HCT116 (cell line): Measurements from ENCODE around the gene EIF4E2. TPM values are rescaled to one million over a fixed set of nuclear protein-coding genes. Genes with fewer than 3 reads are reported as not detected.

Experiments used
- ATAC-seq: fragments of 200-7000 bp; cut with Tn5 transposase; 2 replicates; pipeline ENCODE4 v1.9.1; 2020; ENCODE audit warnings: mild to moderate bottlenecking, moderate library complexity
- BruUV-seq: library from RNA; stranded (reverse); fragments of 400-500 nt; replicated peaks from 2 replicates; lab custom pipeline; 2021; lab: Mats Ljungman, UMichigan
- CTCF ChIA-PET: fragments of 300-600 bp; sonication (Branson Sonifier 250); formaldehyde crosslinking; loops from one replicate; lab custom pipeline; 2021; ENCODE audit warnings: antibody characterized with exemption; lab: Charles Lee
- POLR2A ChIA-PET: fragments of 300-600, 350-600 bp; sonication (Branson Sonifier 250); formaldehyde crosslinking; loops from one replicate; lab custom pipeline; 2021; ENCODE audit warnings: antibody characterized with exemption; lab: Charles Lee
- RAD21 ChIA-PET, 2 experiments: fragments of 300-600 bp; sonication (Branson Sonifier 250); formaldehyde crosslinking; loops; one replicate each; lab custom pipeline; 2023; ENCODE audit warnings: low total read pairs in 2 of 2; ENCODE audit not compliant: uncharacterized antibody in 2 of 2, unreplicated experiment in 2 of 2, low non-redundant PET in 1 of 2; lab: Charles Lee
- DNase-seq: peaks from one replicate; pipeline ENCODE4 v3.0.0-alpha.2; 2010; ENCODE audit warnings: low read depth, low spot score
- H2AFZ ChIP-seq: fragments of 200-600 bp; shearing (Covaris generic), sonication (generic); 2 replicates; pipeline ENCODE4 v1.6.1; 2017; ENCODE audit warnings: low read depth, mixed run types, mixed read lengths, antibody characterized with exemption, low read length; ENCODE audit not compliant: poor library complexity, severe bottlenecking
- H3K27ac ChIP-seq: 2 replicates; pipeline ENCODE4 v1.5.1; 2012; ENCODE audit warnings: low read depth, low read length
- H3K27me3 ChIP-seq: fragments of 200-600 bp; sonication (generic); 2 replicates; pipeline ENCODE4 v1.6.1; 2016; ENCODE audit warnings: mixed run types, low read length, mixed read lengths; ENCODE audit not compliant: insufficient read depth
- H3K36me3 ChIP-seq, 2 experiments: fragments of 200-500 bp in 1 of 2; fragments of 200-600 bp in 1 of 2; sonication (Bioruptor generic) in 1 of 2; sonication (generic) in 1 of 2; 2 replicates each; pipeline versions ENCODE4 v1.5.1 to v1.6.1; 2014 to 2016; ENCODE audit warnings: low read length in 2 of 2, inconsistent platforms in 1 of 2, mixed read lengths in 1 of 2, mixed run types in 1 of 2; ENCODE audit not compliant: insufficient read depth in 2 of 2, control insufficient read depth in 1 of 2
- H3K4me1 ChIP-seq, 2 experiments: fragments of 200-600 bp in 1 of 2; sonication (generic) in 1 of 2; 2 replicates each; pipeline versions ENCODE4 v1.5.1 to v1.6.1; 2012 to 2017; ENCODE audit warnings: low read length in 2 of 2, inconsistent platforms in 1 of 2, mild to moderate bottlenecking in 1 of 2, mixed read lengths in 1 of 2, mixed run types in 1 of 2, moderate library complexity in 1 of 2; ENCODE audit not compliant: insufficient read depth in 2 of 2, control insufficient read depth in 1 of 2
- H3K4me2 ChIP-seq: fragments of 200-600 bp; sonication (generic); 2 replicates; pipeline ENCODE4 v1.6.1; 2017; ENCODE audit warnings: mixed run types, low read length, mixed read lengths
- H3K4me3 ChIP-seq, 2 experiments: fragments of 200-600 bp in 1 of 2; sonication (generic) in 1 of 2; replicated peaks in 1 of 2; 2 replicates each; pipeline ENCODE4 v1.5.1; 2011 to 2016; ENCODE audit warnings: low read length in 2 of 2, control low read depth in 1 of 2, low read depth in 1 of 2, mild to moderate bottlenecking in 1 of 2, mixed read lengths in 1 of 2, mixed run types in 1 of 2
- H3K79me2 ChIP-seq: fragments of 200-600 bp; sonication (generic); 2 replicates; pipeline ENCODE4 v1.6.1; 2017; ENCODE audit warnings: mild to moderate bottlenecking, mixed run types, low read length, moderate library complexity, mixed read lengths; ENCODE audit not compliant: insufficient read depth
- H3K9ac ChIP-seq: fragments of 200-600 bp; sonication (generic); 2 replicates; pipeline ENCODE4 v1.6.1; 2016; ENCODE audit warnings: low read length, mixed read lengths
- H3K9me2 ChIP-seq: fragments of 200-600 bp; sonication (generic), shearing (Covaris generic); 2 replicates; pipeline ENCODE4 v1.6.1; 2017; ENCODE audit warnings: mixed run types, mild to moderate bottlenecking, moderate library complexity; ENCODE audit not compliant: insufficient read depth
- H3K9me3 ChIP-seq, 2 experiments: fragments of 200-500 bp in 1 of 2; fragments of 200-600 bp in 1 of 2; sonication (Bioruptor generic) in 1 of 2; sonication (generic) in 1 of 2; 2 replicates each; pipeline ENCODE4 v1.6.1; 2014 to 2017; ENCODE audit warnings: low read length in 2 of 2, mixed read lengths in 2 of 2, inconsistent platforms in 1 of 2, low read depth in 1 of 2, mild to moderate bottlenecking in 1 of 2, mixed run types in 1 of 2, moderate library complexity in 1 of 2; ENCODE audit not compliant: control insufficient read depth in 1 of 2, insufficient read depth in 1 of 2
- H4K20me1 ChIP-seq: fragments of 200-600 bp; sonication (generic), shearing (Covaris generic); 2 replicates; pipeline ENCODE4 v1.6.1; 2017; ENCODE audit warnings: mixed run types, mild to moderate bottlenecking, moderate library complexity; ENCODE audit not compliant: insufficient read depth
- CBX3 ChIP-seq: IDR thresholded peaks from 2 replicates; pipeline ENCODE4 v1.6.1; 2012; ENCODE audit warnings: low read depth
- CEBPB ChIP-seq: IDR thresholded peaks from 2 replicates; pipeline ENCODE4 v1.6.1; 2012; ENCODE audit warnings: low read depth
- EGR1 ChIP-seq: IDR thresholded peaks from 2 replicates; pipeline ENCODE4 v1.6.1; 2012; ENCODE audit warnings: low read depth
- ELF1 ChIP-seq: IDR thresholded peaks from 2 replicates; pipeline ENCODE4 v1.6.1; 2012; ENCODE audit warnings: low read depth, borderline replicate concordance
- EZH2 ChIP-seq: fragments of 200-600 bp; sonication (generic); IDR thresholded peaks from 2 replicates; pipeline ENCODE4 v1.6.1; 2017; ENCODE audit warnings: antibody characterized with exemption, mixed run types
- EZH2phosphoT487 ChIP-seq: fragments of 200-600 bp; IDR thresholded peaks from 2 replicates; pipeline ENCODE4 v1.6.1; 2018; ENCODE audit warnings: antibody characterized with exemption, borderline replicate concordance
- FOSL1 ChIP-seq: IDR thresholded peaks from 2 replicates; pipeline ENCODE4 v1.6.1; 2012; ENCODE audit warnings: low read depth
- POLR2A ChIP-seq: IDR thresholded peaks from 2 replicates; pipeline ENCODE4 v1.7.0; 2011; ENCODE audit warnings: borderline replicate concordance; ENCODE audit not compliant: insufficient read depth, insufficient read length; ENCODE audit errors: extremely low read depth
- POLR2AphosphoS5 ChIP-seq: IDR thresholded peaks from 2 replicates; pipeline ENCODE4 v1.6.1; 2011; ENCODE audit warnings: mild to moderate bottlenecking, low read depth, low read length, moderate library complexity
- RAD21 ChIP-seq: IDR thresholded peaks from 2 replicates; pipeline ENCODE4 v1.6.1; 2012; ENCODE audit warnings: low read depth, mild to moderate bottlenecking
- REST ChIP-seq: IDR thresholded peaks from 2 replicates; pipeline ENCODE4 v1.6.1; 2012; ENCODE audit warnings: low read depth
- SIN3A ChIP-seq: IDR thresholded peaks from 2 replicates; pipeline ENCODE4 v1.6.1; 2012; ENCODE audit warnings: low read depth
- SP1 ChIP-seq: IDR thresholded peaks from 2 replicates; pipeline ENCODE4 v1.6.1; 2012; ENCODE audit warnings: low read depth
- SRF ChIP-seq: IDR thresholded peaks from 2 replicates; pipeline ENCODE4 v1.6.1; 2012; ENCODE audit warnings: low read depth
- TCF7L2 ChIP-seq: IDR thresholded peaks from 2 replicates; pipeline ENCODE4 v1.7.0; 2011; ENCODE audit warnings: borderline replicate concordance, inconsistent platforms; ENCODE audit not compliant: insufficient read depth, insufficient read length; ENCODE audit errors: extremely low read depth
- ZBTB33 ChIP-seq: IDR thresholded peaks from 2 replicates; pipeline ENCODE4 v1.6.1; 2011; ENCODE audit warnings: mild to moderate bottlenecking, low read length, moderate library complexity; ENCODE audit not compliant: insufficient replicate concordance; ENCODE audit errors: extremely low read depth
- ZFX ChIP-seq: fragments of 450-650 bp; IDR thresholded peaks from 2 replicates; pipeline ENCODE4 v1.6.1; 2017
- ZNF274 ChIP-seq: fragments of 200-500 bp; sonication (Bioruptor generic); IDR thresholded peaks from 2 replicates; pipeline ENCODE4 v1.6.1; 2014; ENCODE audit warnings: mild to moderate bottlenecking, low read depth, low read length, inconsistent platforms
- intact Hi-C: fragments of 100-400 bp; cut with micrococcal nuclease; formaldehyde crosslinking; loops from 2 replicates; pipeline ENCODE4 v1.10.0; 2022
- total RNA-seq: library from RNA; stranded (reverse); gene quantifications from one replicate; pipeline ENCODE4 v1.2.1, GENCODE V29; 2021; ENCODE audit not compliant: unreplicated experiment
- TF ChIP-seq, protein P1 (sequence below): IDR thresholded peaks from 2 replicates; pipeline ENCODE4 v1.6.1; 2012
- TF ChIP-seq, protein P2 (sequence below): IDR thresholded peaks from 2 replicates; pipeline ENCODE4 v1.6.1; 2012

Gene EIF4E2
- total RNA-seq, 1 experiment from 2014 or later, result 58.6 TPM

DNA sequence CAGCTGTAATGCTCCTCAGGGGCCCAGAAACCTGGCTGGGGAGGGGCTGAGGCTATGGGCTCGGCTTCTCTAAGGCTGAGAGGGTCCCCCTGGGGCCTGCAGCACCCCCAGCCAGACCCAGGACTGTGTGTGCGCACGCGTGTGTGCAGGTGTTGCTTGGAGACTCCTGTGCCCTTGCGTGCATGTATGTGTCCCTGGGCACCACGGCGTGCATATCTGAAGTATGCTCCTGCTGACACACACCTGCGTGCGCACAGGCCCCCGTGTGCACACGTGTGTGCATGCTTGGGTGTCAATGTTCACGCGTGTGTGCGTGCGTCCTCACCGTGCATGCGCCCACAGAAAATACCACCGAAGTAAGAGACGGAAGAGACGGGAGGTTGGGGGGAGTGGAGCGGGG, 48.0 kb upstream of the EIF4E2 start:
- Histone ChIP-seq H3K27me3 (no peaks in the 10 kb centered on the region), H4K20me1 (no peaks in the 10 kb centered on the region), H3K36me3 (no peaks in the 10 kb centered on the region), H3K27ac (no peak overlapping the region), H3K9me3 (no peaks in the 10 kb centered on the region), H3K4me3 (no peak overlapping the region), H3K4me1 (no peaks in the 10 kb centered on the region), H2AFZ (no peak overlapping the region), H3K9ac (no peak overlapping the region), H3K9me2 (no peaks in the 10 kb centered on the region), H3K79me2 (no peaks in the 10 kb centered on the region), H3K4me2 (no peak overlapping the region)
- BruUV-seq, result no TSS peak
- ChIA-PET CTCF (no interaction called here), POLR2A (no interaction called here), RAD21 (no interaction called here)
- intact Hi-C loops, result no loop called here
- DNase-seq (no peak), ATAC-seq (no peak)
- no peak for TF ChIP-seq SRF
- no peak for TF ChIP-seq POLR2A
- TF ChIP-seq, protein P1, sequence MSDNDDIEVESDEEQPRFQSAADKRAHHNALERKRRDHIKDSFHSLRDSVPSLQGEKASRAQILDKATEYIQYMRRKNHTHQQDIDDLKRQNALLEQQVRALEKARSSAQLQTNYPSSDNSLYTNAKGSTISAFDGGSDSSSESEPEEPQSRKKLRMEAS, result no peak
- no peak for TF ChIP-seq EZH2phosphoT487
- no peak for TF ChIP-seq ZFX
- TF ChIP-seq ZNF274, result no peak
- TF ChIP-seq POLR2AphosphoS5, result no peak
- TF ChIP-seq FOSL1, result no peak
- TF ChIP-seq SP1, result no peak
- TF ChIP-seq CBX3, result no peak
- TF ChIP-seq ELF1, result no peak
- TF ChIP-seq CEBPB, result no peak
- no peak for TF ChIP-seq EZH2
- TF ChIP-seq TCF7L2, result no peak
- no peak for TF ChIP-seq EGR1
- TF ChIP-seq, protein P2, sequence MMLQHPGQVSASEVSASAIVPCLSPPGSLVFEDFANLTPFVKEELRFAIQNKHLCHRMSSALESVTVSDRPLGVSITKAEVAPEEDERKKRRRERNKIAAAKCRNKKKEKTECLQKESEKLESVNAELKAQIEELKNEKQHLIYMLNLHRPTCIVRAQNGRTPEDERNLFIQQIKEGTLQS, result no peak
- TF ChIP-seq ZBTB33, result no peak
- no peak for TF ChIP-seq SIN3A
- no peak for TF ChIP-seq REST
- no peak for TF ChIP-seq RAD21
